DMS114 treated with DMSO at 0.1 percent for 48 hours (cell line): Measurements from ENCODE around the gene PNPLA7.
"Not testable (repeated sequence)": the region's sequence is repeated elsewhere in the genome, so short reads cannot be mapped to it uniquely, and the experiment has no call there.

ENCODE experiments used
- DNase-seq: peaks from one replicate; lab custom pipeline; 2025; ENCODE audit not compliant: unreplicated experiment; lab: John Stamatoyannopoulos, UW

PNPLA7 gene

DNA sequence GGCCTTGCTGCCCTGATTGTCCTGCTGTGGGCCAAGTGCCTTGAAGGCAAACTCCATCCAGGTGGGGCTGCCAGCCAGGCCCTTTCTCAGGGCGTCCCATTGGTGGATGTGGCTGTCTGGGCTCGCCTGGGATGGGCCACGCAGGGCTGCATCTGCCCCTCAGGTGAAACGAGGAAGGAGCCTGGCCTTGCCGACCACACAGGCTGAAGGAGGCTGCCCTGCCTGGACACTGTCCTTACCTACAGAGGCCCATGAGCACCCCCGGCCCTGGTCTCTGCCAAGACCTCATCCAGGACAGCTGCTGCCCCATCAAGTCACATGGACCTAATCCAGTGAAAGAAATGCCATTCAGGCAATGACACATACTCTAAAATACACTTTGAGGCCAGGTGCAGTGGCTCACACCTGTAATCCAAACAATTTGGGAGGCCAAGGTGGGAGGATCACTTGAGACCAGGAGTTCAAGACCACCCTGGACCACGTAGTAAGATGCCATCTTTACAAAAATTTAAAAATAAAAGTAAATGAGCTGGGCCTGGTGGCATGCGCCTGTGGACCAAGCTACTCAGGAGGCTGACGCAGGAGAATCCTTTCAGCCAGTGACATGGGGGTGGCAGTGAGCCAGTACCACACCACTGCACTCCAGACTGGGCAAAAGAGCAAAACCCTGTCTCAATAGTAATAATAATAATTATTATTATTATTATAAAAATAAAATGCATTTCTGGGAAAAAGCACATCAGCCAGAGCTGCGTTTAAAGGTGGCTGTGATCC lies 33.9 kb downstream of the PNPLA7 start:
- no peak for DNase-seq

- DNase-seq: no peak
Measured at GRCh38 chr9:137515338-137515724, 34.9 kb downstream of the PNPLA7 start.

DNA sequence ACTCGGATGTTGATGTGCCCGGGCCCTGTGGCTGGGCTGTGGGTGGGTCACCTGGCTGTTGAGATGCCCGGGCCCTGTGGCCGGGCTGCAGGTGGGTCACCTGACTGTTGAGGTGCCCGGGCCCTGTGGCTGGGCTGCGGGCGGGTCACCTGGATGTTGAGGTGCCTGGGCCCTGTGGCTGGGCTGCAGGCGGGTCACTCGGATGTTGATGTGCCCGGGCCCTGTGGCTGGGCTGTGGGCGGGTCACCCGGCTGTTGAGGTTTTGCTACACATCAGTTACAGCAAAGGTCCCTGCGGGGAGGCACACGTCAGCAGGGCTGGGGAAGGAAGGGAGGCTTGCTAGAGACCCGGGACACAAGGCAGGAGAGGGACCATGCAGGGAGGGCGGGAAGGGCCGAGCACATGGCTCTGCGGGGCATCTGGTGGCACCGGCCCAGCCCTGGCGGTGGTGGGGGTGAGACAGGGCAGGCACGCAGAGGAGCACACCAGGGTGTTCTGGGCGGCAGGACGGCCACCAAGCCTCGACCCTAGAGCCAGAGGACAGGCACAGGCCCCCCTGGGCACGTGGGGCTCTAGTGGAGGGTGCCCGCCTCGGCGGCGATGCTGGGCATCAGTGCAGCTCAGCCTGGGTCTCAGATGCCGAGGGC lies 35.4 kb downstream of the PNPLA7 start:
- DNase-seq: no peak

- not testable (repeated sequence) for DNase-seq
Measured at GRCh38 chr9:137513801-137514570, 36.2 kb downstream of the PNPLA7 start.

GRCh38 chr9:137513136-137513535 lies 37.1 kb downstream of the PNPLA7 start:
- not testable (repeated sequence) for DNase-seq

DNA sequence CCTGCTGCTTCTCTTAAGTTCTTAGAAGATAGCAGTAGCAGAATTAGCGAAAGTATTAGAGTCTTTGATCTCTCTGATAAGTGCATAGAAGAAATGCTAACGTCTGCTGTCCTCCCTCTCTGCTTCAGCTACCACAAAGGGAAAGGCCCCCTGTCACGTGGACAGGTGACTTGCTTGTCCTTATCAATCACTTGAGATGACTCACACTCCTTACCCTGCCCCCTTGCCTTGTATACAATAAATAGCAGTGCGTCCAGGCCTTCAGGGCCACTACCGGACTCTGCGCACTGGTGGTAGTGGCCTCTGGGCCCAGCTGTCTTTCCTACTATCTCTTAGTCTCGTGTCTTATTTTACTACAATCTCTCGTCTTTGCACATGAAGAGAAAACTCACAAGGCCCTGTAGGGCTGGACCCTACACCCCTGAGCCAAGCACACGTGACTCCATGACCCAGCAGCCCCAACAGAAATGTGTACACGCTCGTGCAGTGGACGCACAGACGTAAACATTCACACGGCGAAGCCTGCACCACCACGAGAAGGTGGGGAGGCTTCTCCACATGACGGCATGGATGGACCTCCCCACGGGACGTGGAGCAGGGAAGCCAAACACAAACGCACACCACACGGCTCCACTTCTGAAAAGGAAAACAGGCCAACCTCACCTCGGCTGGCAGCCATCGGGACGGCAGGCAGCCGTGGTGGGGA lies 38.3 kb downstream of the PNPLA7 start:
- no peak for DNase-seq

GRCh38 chr9:137511126-137511525 lies 39.1 kb downstream of the PNPLA7 start:
- not testable (repeated sequence) for DNase-seq

DNA sequence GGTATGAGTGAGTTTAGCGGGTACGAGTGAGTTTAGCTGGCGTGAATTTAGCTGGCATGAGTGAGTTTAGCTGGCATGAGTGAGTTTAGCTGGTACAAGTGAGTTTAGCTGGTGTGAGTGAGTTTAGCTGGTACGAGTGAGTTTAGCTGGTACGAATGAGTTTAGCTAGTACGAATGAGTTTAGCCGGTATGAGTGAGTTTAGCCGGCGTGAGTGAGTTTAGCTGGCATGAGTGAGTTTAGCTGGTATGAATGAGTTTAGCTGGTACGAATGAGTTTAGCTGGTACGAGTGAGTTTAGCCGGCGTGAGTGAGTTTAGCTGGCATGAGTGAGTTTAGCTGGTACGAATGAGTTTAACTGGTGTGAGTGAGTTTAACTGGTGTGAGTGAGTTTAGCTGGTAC lies 41.0 kb downstream of the PNPLA7 start:
- DNase-seq: no peak

DNA sequence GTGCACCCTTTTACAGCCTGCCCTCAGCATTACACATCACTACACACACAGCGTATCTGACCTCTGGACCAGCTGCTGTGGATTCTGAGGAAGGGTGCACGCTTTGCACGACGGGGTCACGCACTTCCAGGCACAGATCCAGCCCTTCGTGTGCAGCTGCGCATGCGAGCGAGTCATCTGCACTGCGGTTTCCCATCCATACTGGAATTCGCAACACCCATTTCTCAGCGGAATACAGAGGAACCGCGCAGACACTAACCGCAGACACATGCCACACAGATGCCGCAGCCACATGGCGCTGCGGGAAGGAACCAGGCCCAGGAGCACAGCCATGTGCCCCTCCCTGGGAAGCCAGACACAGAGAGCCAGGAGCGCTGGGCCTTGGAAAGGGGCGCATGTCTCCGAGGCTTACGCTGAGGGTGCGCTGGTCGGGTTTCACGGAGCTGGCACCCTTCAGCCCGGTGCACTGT lies 43.5 kb downstream of the PNPLA7 start:
- DNase-seq: no peak

DNA sequence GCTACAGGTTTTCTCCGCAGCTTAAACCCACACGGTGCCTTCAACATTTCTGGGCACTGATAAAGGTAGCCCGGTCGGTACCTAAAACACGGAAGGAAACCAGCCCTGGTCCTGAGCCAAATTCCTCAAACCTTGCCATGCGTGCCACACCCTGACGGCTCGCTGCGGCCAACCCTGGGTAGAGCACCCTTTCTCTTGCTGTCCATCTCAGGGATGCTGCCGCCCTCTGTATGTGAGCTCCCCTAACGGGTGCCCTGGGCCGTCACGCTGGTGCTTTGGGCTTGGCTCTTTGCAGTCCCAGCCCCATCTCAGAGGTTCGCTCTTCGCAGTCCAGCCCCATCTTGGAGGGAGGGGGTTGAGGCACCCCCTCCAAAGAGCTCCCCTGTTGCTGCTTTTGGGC lies 43.9 kb downstream of the PNPLA7 start:
- DNase-seq: no peak

- DNase-seq: no peak
Measured at GRCh38 chr9:137505421-137506140, 44.6 kb downstream of the PNPLA7 start.

GRCh38 chr9:137504432-137504777 lies 45.8 kb downstream of the PNPLA7 start:
- DNase-seq: no peak

DNA sequence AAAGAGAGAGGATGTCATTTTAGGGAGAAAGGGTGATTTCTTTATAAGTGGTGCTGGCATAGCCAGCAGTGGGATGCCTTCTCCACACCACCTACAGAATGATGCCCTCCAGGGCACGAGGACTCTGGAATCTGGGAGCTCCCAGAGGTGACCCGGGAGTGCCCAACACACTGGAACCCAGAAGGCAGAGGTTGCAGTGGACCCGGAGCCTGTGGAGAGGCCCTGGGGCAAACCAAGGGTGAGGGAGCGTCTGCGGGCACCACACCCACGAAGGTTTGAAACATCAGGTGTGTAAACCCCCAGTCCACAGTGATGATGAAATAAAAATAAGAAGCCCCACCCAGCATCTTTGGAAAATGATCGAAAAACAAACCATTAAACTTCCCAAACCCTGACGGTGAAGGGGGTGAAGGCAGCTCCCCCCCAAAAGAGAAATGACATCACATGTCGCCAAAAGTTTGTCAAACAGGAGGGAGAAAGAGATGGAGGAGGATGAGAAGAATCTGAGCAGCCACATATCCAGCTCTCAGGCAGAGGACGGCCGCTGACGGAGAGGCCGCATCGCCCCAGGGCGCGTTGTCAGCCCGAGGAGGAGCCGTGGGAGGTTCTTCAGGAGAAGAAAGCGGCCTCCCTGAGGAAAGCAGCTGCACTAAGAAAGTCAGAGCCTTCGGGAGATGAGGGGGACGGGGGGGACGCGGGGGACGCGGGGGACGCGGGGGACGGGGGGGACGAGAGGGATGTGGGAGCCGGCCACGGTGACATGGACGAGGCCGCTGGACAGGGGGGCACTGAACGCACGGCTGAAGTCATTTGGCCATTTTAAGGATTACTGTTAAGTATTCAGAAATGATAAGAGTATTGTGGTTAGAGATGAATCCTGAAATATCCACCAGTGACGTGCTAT lies 47.9 kb downstream of the PNPLA7 start:
- DNase-seq: no peak

GRCh38 chr9:137501457-137501856 lies 48.7 kb downstream of the PNPLA7 start:
- no peak for DNase-seq

DNA sequence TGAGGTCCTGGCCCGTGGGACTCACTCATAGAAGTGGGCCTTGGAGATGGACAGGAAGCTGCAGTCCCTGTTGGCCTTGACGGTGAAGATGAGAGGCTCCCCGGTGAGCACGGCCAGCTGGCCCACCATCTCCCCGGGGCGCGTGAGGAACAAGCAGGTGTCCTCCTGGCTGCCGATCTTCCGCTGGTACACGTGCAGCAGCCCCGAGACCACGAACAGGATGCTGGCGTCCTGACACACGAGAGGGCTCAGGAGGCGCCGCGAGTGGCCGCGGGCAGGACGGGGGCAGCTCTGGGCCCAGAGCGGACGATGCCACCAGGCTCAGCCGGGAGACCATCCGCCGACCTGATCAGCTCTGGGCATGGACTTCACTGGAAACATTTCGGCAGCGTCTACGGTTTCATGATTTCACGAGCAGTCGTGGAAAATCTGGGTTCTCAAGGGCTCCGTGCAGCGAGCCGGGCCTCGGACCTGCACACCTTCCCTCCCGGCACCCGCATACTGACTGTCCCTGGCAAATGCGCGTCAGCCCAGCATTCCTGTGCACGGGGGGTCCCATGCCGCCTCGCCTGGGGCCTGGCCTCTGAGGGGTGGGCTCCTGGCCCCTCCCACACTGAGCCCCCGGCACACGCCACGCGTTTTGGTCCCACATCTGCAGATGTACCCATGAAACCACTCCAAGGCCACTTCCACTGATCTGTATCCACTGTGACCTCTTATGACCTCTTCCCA lies 49.4 kb downstream of the PNPLA7 start:
- DNase-seq: no peak

- DNase-seq: no peak
Measured at GRCh38 chr9:137499858-137500661, 50.1 kb downstream of the PNPLA7 start.

DNA sequence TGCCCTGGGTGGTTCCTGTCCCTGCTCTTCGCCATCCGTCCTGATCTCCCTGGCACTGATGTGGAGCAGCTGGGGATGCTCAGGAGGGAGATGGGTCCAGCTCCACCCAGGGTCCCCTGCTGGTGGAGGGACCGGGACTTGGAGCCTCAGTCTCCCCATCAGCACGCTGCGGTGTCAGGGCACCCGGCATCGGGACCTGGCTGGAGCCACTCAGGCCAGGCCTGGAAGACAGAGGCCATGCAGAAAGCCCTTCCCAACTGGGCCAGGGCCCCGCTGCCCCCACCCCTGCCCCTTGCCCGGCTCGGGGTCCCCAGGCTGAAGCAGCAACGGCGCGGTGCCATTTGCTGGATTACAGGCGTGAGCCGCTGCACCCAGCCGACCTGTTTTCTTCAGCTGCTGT lies 50.8 kb downstream of the PNPLA7 start:
- DNase-seq: no peak

DNA sequence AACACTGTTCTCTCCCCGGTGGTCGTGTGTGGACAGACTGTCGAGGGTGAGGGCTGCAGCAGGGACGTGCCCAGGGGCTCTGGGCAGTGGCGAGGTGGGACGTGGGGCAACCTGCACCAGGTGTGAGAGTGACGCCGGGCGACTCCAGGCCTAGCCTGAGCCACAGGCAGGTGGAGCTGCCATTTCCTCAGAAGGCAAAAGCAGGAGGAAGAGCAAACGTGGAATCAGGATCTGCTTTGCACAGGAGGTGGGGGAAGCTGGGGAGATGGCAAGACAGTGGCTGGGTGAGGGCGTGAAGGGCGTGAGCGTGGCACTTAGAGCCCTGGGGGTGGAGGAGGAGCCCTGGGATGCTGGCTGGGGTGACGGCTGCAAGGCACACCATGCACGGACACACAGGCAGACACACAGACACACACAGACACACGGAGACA lies 51.5 kb downstream of the PNPLA7 start:
- DNase-seq: no peak
